ENCODE results near the gene TOX3. TPM values are rescaled to one million over a fixed set of nuclear protein-coding genes. Genes with fewer than 3 reads are reported as not detected.

TOX3 gene
- total RNA-seq, 4 donors from 2014 or later: 0.16 to 1.1 (median 0.57) TPM; not detected in 1

- TF ChIP-seq CTCF (IDR thresholded peaks at IDR 0.05; ENCODE audit: low read depth): no peak
These were observed 25.4 kb downstream of the TOX3 start for GRCh38 chr16:52521570-52521969.

GRCh38 chr16:52518884-52519283 lies 28.1 kb downstream of the TOX3 start:
- no peak for TF ChIP-seq CTCF (IDR thresholded peaks at IDR 0.05; ENCODE audit: low read depth)

GRCh38 chr16:52515068-52515671 lies 31.8 kb downstream of the TOX3 start:
- no peak for TF ChIP-seq CTCF (IDR thresholded peaks at IDR 0.05; ENCODE audit: low read depth)

- no peak for TF ChIP-seq CTCF (IDR thresholded peaks at IDR 0.05; ENCODE audit: low read depth)
These were observed 34.5 kb downstream of the TOX3 start for GRCh38 chr16:52512297-52512987.

- TF ChIP-seq CTCF (IDR thresholded peaks at IDR 0.05; ENCODE audit: low read depth): no peak
These were observed 45.2 kb downstream of the TOX3 start for GRCh38 chr16:52501746-52502145.

GRCh38 chr16:52500963-52501362 lies 46.0 kb downstream of the TOX3 start:
- no peak for TF ChIP-seq CTCF (IDR thresholded peaks at IDR 0.05; ENCODE audit: low read depth)

GRCh38 chr16:52499060-52499440 lies 47.9 kb downstream of the TOX3 start:
- TF ChIP-seq CTCF (IDR thresholded peaks at IDR 0.05; ENCODE audit: low read depth): no peak
